GM23338 (cell line): ENCODE data around the gene ZNF101. TPM values are rescaled to one million over a fixed set of nuclear protein-coding genes. Genes with fewer than 3 reads are reported as not detected.

Source experiments
- ATAC-seq: fragments of 200-7000 bp; cut with Tn5 transposase; 3 replicates; pipeline ENCODE4 v1.9.1; 2020
- DNase-seq: peaks from one replicate; pipeline ENCODE4 v3.0.0-alpha.2; 2015; ENCODE audit warnings: low spot score
- H2AFZ ChIP-seq: fragments of 200-600 bp; sonication (generic); 2 replicates; pipeline ENCODE4 v1.8.0; 2016; ENCODE audit warnings: antibody characterized with exemption, mild to moderate bottlenecking, moderate library complexity
- H3F3A ChIP-seq: fragments of 200-600 bp; sonication (generic); replicated peaks from 2 replicates; pipeline ENCODE4 v1.8.0; 2017; ENCODE audit warnings: antibody characterized with exemption, mixed run types, low read depth
- H3K27ac ChIP-seq: fragments of 200-600 bp; sonication (generic); 2 replicates; pipeline ENCODE4 v1.6.1; 2016; ENCODE audit warnings: low read depth
- H3K27me3 ChIP-seq: fragments of 200-600 bp; sonication (generic); 2 replicates; pipeline ENCODE4 v1.8.0; 2016; ENCODE audit warnings: mild to moderate bottlenecking, mixed run types, moderate library complexity; ENCODE audit not compliant: insufficient read depth
- H3K36me3 ChIP-seq: fragments of 200-600 bp; sonication (generic); 2 replicates; pipeline ENCODE4 v1.8.0; 2016; ENCODE audit warnings: mild to moderate bottlenecking; ENCODE audit not compliant: insufficient read depth
- H3K4me1 ChIP-seq: fragments of 200-600 bp; sonication (generic); 2 replicates; pipeline ENCODE4 v1.8.0; 2016; ENCODE audit warnings: mild to moderate bottlenecking, moderate library complexity; ENCODE audit not compliant: insufficient read depth
- H3K4me2 ChIP-seq: fragments of 200-600 bp; sonication (generic); 2 replicates; pipeline ENCODE4 v1.7.1; 2017; ENCODE audit warnings: mixed run types
- H3K4me3 ChIP-seq: fragments of 200-600 bp; sonication (generic); 2 replicates; pipeline ENCODE4 v1.6.1; 2016; ENCODE audit warnings: mixed run types
- H3K79me2 ChIP-seq: fragments of 200-600 bp; sonication (generic); replicated peaks from 2 replicates; pipeline ENCODE4 v1.8.0; 2017; ENCODE audit warnings: mild to moderate bottlenecking; ENCODE audit not compliant: insufficient read depth
- H3K9me2 ChIP-seq: fragments of 200-600 bp; sonication (generic); 2 replicates; pipeline ENCODE4 v1.8.0; 2017; ENCODE audit not compliant: insufficient read depth
- H4K20me1 ChIP-seq: fragments of 200-600 bp; sonication (generic); replicated peaks from 2 replicates; pipeline ENCODE4 v1.8.0; 2017; ENCODE audit warnings: mild to moderate bottlenecking; ENCODE audit not compliant: insufficient read depth
- H3K27ac Mint-ChIP-seq: 2 replicates; pipeline ENCODE4 v1.8.0; 2020; ENCODE audit warnings: inconsistent platforms, mild to moderate bottlenecking, moderate library complexity, mixed read lengths
- H3K27me3 Mint-ChIP-seq: 3 replicates; pipeline ENCODE4 v1.8.0; 2022; ENCODE audit warnings: low read depth, mild to moderate bottlenecking, moderate library complexity, mixed read lengths, inconsistent platforms; ENCODE audit not compliant: insufficient read depth, poor library complexity
- H3K36me3 Mint-ChIP-seq: 3 replicates; pipeline ENCODE4 v1.8.0; 2021; ENCODE audit warnings: low read depth, mild to moderate bottlenecking, inconsistent platforms, moderate library complexity, mixed read lengths
- H3K4me1 Mint-ChIP-seq: 3 replicates; pipeline ENCODE4 v1.8.0; 2020; ENCODE audit warnings: mild to moderate bottlenecking, inconsistent platforms, mixed read lengths
- H3K4me3 Mint-ChIP-seq: 3 replicates; pipeline ENCODE4 v1.8.0; 2021; ENCODE audit warnings: moderate library complexity, mild to moderate bottlenecking, inconsistent platforms, mixed read lengths
- H3K9me3 Mint-ChIP-seq: 3 replicates; pipeline ENCODE4 v1.8.0; 2020; ENCODE audit warnings: moderate library complexity, mild to moderate bottlenecking, inconsistent platforms, mixed read lengths
- CREB1 ChIP-seq: fragments of 250-450 bp; sonication (Bioruptor Pico); IDR thresholded peaks from 2 replicates; pipeline ENCODE4 v1.5.0; 2020; ENCODE audit warnings: low read depth, mild to moderate bottlenecking, moderate library complexity
- CTCF ChIP-seq, 2 experiments: fragments of 200-600 bp in 1 of 2; sonication (generic) in 1 of 2; conservative IDR thresholded peaks; 2 replicates each; pipeline versions ENCODE4 v1.5.1 to v1.6.1; 2016 to 2017; ENCODE audit warnings: antibody characterized with exemption in 2 of 2, low read depth in 2 of 2, mild to moderate bottlenecking in 2 of 2, moderate library complexity in 1 of 2
- ETS1 ChIP-seq: IDR thresholded peaks from 2 replicates; pipeline ENCODE4 v1.6.1; 2016; ENCODE audit warnings: antibody characterized with exemption
- EZH2 ChIP-seq: fragments of 200-600 bp; sonication (generic); IDR thresholded peaks from one replicate; pipeline ENCODE4 v1.8.0; 2017; ENCODE audit warnings: antibody characterized with exemption, mild to moderate bottlenecking, low read depth; ENCODE audit not compliant: unreplicated experiment
- EZH2phosphoT487 ChIP-seq: fragments of 200-600 bp; sonication (generic); IDR thresholded peaks from one replicate; pipeline ENCODE4 v1.8.1; 2018; ENCODE audit warnings: antibody characterized with exemption; ENCODE audit not compliant: unreplicated experiment
- JUNB ChIP-seq: IDR thresholded peaks from one replicate; pipeline ENCODE4 v1.6.1; 2016; ENCODE audit warnings: antibody characterized with exemption; ENCODE audit not compliant: unreplicated experiment
- NANOG ChIP-seq: IDR thresholded peaks from 2 replicates; pipeline ENCODE4 v1.6.1; 2016; ENCODE audit warnings: antibody characterized with exemption, borderline replicate concordance
- POLR2AphosphoS5 ChIP-seq: IDR thresholded peaks from 2 replicates; pipeline ENCODE4 v1.6.1; 2016; ENCODE audit warnings: antibody characterized with exemption, low read depth
- REST ChIP-seq: IDR thresholded peaks from one replicate; pipeline ENCODE4 v1.6.1; 2018; ENCODE audit warnings: antibody characterized with exemption; ENCODE audit not compliant: unreplicated experiment
- STAT1 ChIP-seq: IDR thresholded peaks from one replicate; pipeline ENCODE4 v1.6.1; 2016; ENCODE audit warnings: antibody characterized with exemption; ENCODE audit not compliant: unreplicated experiment
- ZNF114 ChIP-seq: fragments of 250-450 bp; sonication (Bioruptor Pico); IDR thresholded peaks from 2 replicates; pipeline ENCODE4 v1.5.0; 2020; ENCODE audit warnings: mild to moderate bottlenecking, moderate library complexity
- ZNF331 ChIP-seq: fragments of 250-450 bp; sonication (Bioruptor Pico); IDR thresholded peaks from 2 replicates; pipeline ENCODE4 v1.5.0; 2020; ENCODE audit warnings: low read depth, mild to moderate bottlenecking, moderate library complexity
- ZNF462 ChIP-seq: fragments of 250-450 bp; sonication (Bioruptor Pico); IDR thresholded peaks from 2 replicates; pipeline ENCODE4 v1.5.0; 2020; ENCODE audit warnings: mild to moderate bottlenecking, moderate library complexity
- polyA plus RNA-seq: library from polyadenylated mRNA; unstranded; fragments of >200 nt; fragmentation: Nextera tagmentation; extraction: Ambion mirVana; gene quantifications from 2 replicates; pipeline ENCODE4 v1.2.1, GENCODE V29; 2016
- total RNA-seq: library from RNA; depleted of rRNA; stranded (reverse); fragments of >200 nt; shearing (Covaris generic); gene quantifications from 2 replicates; pipeline ENCODE4 v1.2.3, GENCODE V29; 2014

Gene ZNF101
- total and polyA plus RNA-seq, 2 experiments from 2014 or later: 46.4 to 47.9 TPM

GRCh38 chr19:19630062-19630414, 38.6 kb upstream of the ZNF101 start:
- H3K27me3 ChIP-seq: no peaks in the 10 kb centered on the region
- H3K27ac Mint-ChIP-seq: no peak overlapping the region
- peaks cover 3% of the 10 kb centered on the region for H3K4me1 ChIP-seq
- no peak overlapping the region for H3K27ac ChIP-seq
- H3K4me1 Mint-ChIP-seq: peaks cover 17% of the 10 kb centered on the region
- no peak overlapping the region for H3K4me3 Mint-ChIP-seq
- DNase-seq: no peak
- H3F3A ChIP-seq: 0 out of 2 replicates have a peak, but pooled peaks cover 4% of the 10 kb centered on the region
- no peak overlapping the region for H3K4me2 ChIP-seq
- H3K36me3 ChIP-seq: no peaks in the 10 kb centered on the region; the same call in 1 of the 2 replicates
- peaks cover 27% of the 10 kb centered on the region for H3K36me3 Mint-ChIP-seq
- no peak overlapping the region for H3K4me3 ChIP-seq
- peaks cover 21% of the 10 kb centered on the region for H3K79me2 ChIP-seq
- H4K20me1 ChIP-seq: no peaks in the 10 kb centered on the region
- H3K9me3 Mint-ChIP-seq: no peaks in the 10 kb centered on the region; the same call in 2 of the 3 replicates
- ATAC-seq: no peak
- H3K9me2 ChIP-seq: no peaks in the 10 kb centered on the region
- no peak for TF ChIP-seq ETS1
- TF ChIP-seq EZH2: no peak
- no peak for TF ChIP-seq CTCF (conservative IDR thresholded peaks at IDR 0.05; ENCODE audit: low read depth in 2 of 2)
- TF ChIP-seq ZNF331 (CRISPR knock-in tag): no peak
- TF ChIP-seq CREB1: no peak
- TF ChIP-seq ZNF462 (CRISPR knock-in tag): no peak
- no peak for TF ChIP-seq EZH2phosphoT487
- TF ChIP-seq JUNB: no peak
- no peak for TF ChIP-seq STAT1
- TF ChIP-seq ZNF114 (CRISPR knock-in tag): no peak
- TF ChIP-seq POLR2AphosphoS5: no peak
- TF ChIP-seq NANOG: no peak
- TF ChIP-seq REST: no peak
- H3K27me3 Mint-ChIP-seq: peaks cover 19% of the 10 kb centered on the region
- no peak overlapping the region for H2AFZ ChIP-seq
